ENCODE data around the gene ADGB. TPM values are rescaled to one million over a fixed set of nuclear protein-coding genes. Genes with fewer than 3 reads are reported as not detected.

ADGB gene
- total RNA-seq, 1 experiment from 2014 or later: not detected

DNA sequence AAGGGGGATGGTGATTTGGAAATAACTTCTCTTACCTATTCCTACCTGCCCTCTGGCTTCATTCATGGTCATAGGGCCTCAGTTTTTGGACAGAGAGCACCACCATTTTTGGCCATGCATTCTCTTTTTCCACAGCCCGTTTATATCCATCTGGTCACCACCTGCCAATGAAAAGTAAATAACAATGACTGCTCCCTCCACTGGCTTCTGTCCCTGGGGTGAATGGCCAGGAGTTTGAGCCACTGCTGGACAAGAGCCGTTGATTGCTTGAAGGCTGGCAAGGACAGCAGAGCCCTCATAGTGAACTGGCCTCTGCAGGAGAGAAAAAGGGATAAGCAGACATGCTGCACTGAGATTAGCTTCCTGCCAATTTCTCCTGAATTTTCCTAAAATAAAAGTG lies 261.8 kb downstream of the ADGB start:
- Histone ChIP-seq H3K4me3 (replicated peaks in 1 of 2; ENCODE audit: low read depth in 1 of 2, low read length in 2 of 2) (no peak overlapping the region), H3K36me3 (ENCODE audit: control insufficient read depth in 1 of 2, insufficient read depth in 2 of 2, low read length in 2 of 2) (no peaks in the 10 kb centered on the region), H4K20me1 (ENCODE audit: insufficient read depth) (no peaks in the 10 kb centered on the region), H3K9me3 (ENCODE audit: control insufficient read depth in 1 of 2, insufficient read depth in 1 of 2, low read depth in 1 of 2, low read length in 2 of 2) (no peaks in the 10 kb centered on the region), H3K27me3 (ENCODE audit: insufficient read depth, low read length) (no peaks in the 10 kb centered on the region), H3K4me2 (ENCODE audit: low read length) (no peak overlapping the region), H3K9ac (ENCODE audit: low read length) (no peak overlapping the region), H3K9me2 (ENCODE audit: insufficient read depth) (no peaks in the 10 kb centered on the region), H3K79me2 (ENCODE audit: insufficient read depth, low read length) (no peaks in the 10 kb centered on the region), H2AFZ (ENCODE audit: low read depth, low read length, poor library complexity, severe bottlenecking) (no peak overlapping the region), H3K4me1 (ENCODE audit: control insufficient read depth in 1 of 2, insufficient read depth in 2 of 2, low read length in 2 of 2) (peaks cover 0 to 5% of the 10 kb centered on the region in 2 experiments; a peak in 2 of 4 replicates), H3K27ac (ENCODE audit: low read depth, low read length) (no peak overlapping the region)
- ChIA-PET POLR2A (no interaction called here), RAD21 (ENCODE audit: low non-redundant PET in 1 of 2, low total read pairs in 2 of 2, uncharacterized antibody in 2 of 2, unreplicated experiment in 2 of 2) (no interaction called here), CTCF (no interaction called here)
- no TSS peak for BruUV-seq (replicated peaks)
- ATAC-seq: no peak
- no peak for DNase-seq (ENCODE audit: low read depth, low spot score)
- intact Hi-C loops (cut with micrococcal nuclease): no loop called here
- TF ChIP-seq SIN3A (IDR thresholded peaks at IDR 0.05; ENCODE audit: low read depth) (no peak), CBX3 (IDR thresholded peaks at IDR 0.05; ENCODE audit: low read depth) (no peak), EGR1 (IDR thresholded peaks at IDR 0.05; ENCODE audit: low read depth) (no peak), FOSL1 (IDR thresholded peaks at IDR 0.05; ENCODE audit: low read depth) (no peak), POLR2AphosphoS5 (IDR thresholded peaks at IDR 0.05; ENCODE audit: low read depth, low read length) (no peak), CEBPB (IDR thresholded peaks at IDR 0.05; ENCODE audit: low read depth) (no peak), EZH2 (IDR thresholded peaks at IDR 0.05) (no peak)
- TF ChIP-seq, protein P1, sequence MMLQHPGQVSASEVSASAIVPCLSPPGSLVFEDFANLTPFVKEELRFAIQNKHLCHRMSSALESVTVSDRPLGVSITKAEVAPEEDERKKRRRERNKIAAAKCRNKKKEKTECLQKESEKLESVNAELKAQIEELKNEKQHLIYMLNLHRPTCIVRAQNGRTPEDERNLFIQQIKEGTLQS (IDR thresholded peaks at IDR 0.05): no peak

DNA sequence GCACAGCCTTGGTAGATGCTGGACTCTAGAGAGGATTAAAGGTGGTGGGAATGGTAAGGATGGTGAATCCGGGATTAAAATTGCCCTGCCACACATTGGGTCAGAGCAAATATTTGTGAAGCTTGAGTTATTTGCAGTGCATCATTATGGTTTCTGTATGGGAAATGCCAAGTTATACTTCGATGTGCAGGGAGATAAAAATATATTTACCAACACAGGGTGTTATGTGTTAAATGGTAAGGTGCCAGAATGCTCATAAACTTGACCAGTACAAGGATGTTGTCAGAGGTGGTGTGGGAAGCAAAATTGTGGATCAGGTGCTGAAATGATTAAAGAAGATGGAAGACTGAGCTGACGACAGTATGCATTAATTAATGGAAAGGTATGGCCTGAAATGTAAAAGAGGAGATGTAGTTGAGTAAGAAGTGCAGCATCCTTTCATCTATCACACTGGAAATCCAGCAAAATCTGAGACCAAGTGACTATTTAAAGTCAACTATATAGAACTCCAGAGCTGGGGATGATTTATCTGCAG lies 262.3 kb downstream of the ADGB start:
- intact Hi-C loops (cut with micrococcal nuclease): no loop called here
- Histone ChIP-seq H3K9ac (ENCODE audit: low read length) (no peak overlapping the region), H3K27ac (ENCODE audit: low read depth, low read length) (no peak overlapping the region), H3K9me2 (ENCODE audit: insufficient read depth) (no peaks in the 10 kb centered on the region), H3K27me3 (ENCODE audit: insufficient read depth, low read length) (no peaks in the 10 kb centered on the region), H3K4me3 (replicated peaks in 1 of 2; ENCODE audit: low read depth in 1 of 2, low read length in 2 of 2) (no peak overlapping the region), H3K4me2 (ENCODE audit: low read length) (no peak overlapping the region), H2AFZ (ENCODE audit: low read depth, low read length, poor library complexity, severe bottlenecking) (no peak overlapping the region), H3K4me1 (ENCODE audit: control insufficient read depth in 1 of 2, insufficient read depth in 2 of 2, low read length in 2 of 2) (peaks cover 0 to 5% of the 10 kb centered on the region in 2 experiments; a peak in 2 of 4 replicates), H3K9me3 (ENCODE audit: control insufficient read depth in 1 of 2, insufficient read depth in 1 of 2, low read depth in 1 of 2, low read length in 2 of 2) (no peaks in the 10 kb centered on the region), H4K20me1 (ENCODE audit: insufficient read depth) (no peaks in the 10 kb centered on the region), H3K79me2 (ENCODE audit: insufficient read depth, low read length) (no peaks in the 10 kb centered on the region), H3K36me3 (ENCODE audit: control insufficient read depth in 1 of 2, insufficient read depth in 2 of 2, low read length in 2 of 2) (no peaks in the 10 kb centered on the region)
- no peak for DNase-seq (ENCODE audit: low read depth, low spot score)
- TF ChIP-seq ELF1 (IDR thresholded peaks at IDR 0.05; ENCODE audit: borderline replicate concordance, low read depth) (no peak), ZNF274 (IDR thresholded peaks at IDR 0.05; ENCODE audit: low read depth, low read length) (no peak), FOSL1 (IDR thresholded peaks at IDR 0.05; ENCODE audit: low read depth) (no peak), CBX3 (IDR thresholded peaks at IDR 0.05; ENCODE audit: low read depth) (no peak), EGR1 (IDR thresholded peaks at IDR 0.05; ENCODE audit: low read depth) (no peak), EZH2phosphoT487 (IDR thresholded peaks at IDR 0.05; ENCODE audit: borderline replicate concordance) (no peak), POLR2A (IDR thresholded peaks at IDR 0.05; ENCODE audit: borderline replicate concordance, extremely low read depth, insufficient read depth, insufficient read length) (no peak), CEBPB (IDR thresholded peaks at IDR 0.05; ENCODE audit: low read depth) (no peak), SP1 (IDR thresholded peaks at IDR 0.05; ENCODE audit: low read depth) (no peak), ZFX (IDR thresholded peaks at IDR 0.05) (no peak), SRF (IDR thresholded peaks at IDR 0.05; ENCODE audit: low read depth) (no peak)
- TF ChIP-seq, protein P2, sequence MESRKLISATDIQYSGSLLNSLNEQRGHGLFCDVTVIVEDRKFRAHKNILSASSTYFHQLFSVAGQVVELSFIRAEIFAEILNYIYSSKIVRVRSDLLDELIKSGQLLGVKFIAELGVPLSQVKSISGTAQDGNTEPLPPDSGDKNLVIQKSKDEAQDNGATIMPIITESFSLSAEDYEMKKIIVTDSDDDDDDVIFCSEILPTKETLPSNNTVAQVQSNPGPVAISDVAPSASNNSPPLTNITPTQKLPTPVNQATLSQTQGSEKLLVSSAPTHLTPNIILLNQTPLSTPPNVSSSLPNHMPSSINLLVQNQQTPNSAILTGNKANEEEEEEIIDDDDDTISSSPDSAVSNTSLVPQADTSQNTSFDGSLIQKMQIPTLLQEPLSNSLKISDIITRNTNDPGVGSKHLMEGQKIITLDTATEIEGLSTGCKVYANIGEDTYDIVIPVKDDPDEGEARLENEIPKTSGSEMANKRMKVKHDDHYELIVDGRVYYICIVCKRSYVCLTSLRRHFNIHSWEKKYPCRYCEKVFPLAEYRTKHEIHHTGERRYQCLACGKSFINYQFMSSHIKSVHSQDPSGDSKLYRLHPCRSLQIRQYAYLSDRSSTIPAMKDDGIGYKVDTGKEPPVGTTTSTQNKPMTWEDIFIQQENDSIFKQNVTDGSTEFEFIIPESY (IDR thresholded peaks at IDR 0.05; ENCODE audit: extremely low read depth, insufficient replicate concordance, low read length): no peak
- TF ChIP-seq, protein P1 (IDR thresholded peaks at IDR 0.05): no peak
- TF ChIP-seq, protein P3, sequence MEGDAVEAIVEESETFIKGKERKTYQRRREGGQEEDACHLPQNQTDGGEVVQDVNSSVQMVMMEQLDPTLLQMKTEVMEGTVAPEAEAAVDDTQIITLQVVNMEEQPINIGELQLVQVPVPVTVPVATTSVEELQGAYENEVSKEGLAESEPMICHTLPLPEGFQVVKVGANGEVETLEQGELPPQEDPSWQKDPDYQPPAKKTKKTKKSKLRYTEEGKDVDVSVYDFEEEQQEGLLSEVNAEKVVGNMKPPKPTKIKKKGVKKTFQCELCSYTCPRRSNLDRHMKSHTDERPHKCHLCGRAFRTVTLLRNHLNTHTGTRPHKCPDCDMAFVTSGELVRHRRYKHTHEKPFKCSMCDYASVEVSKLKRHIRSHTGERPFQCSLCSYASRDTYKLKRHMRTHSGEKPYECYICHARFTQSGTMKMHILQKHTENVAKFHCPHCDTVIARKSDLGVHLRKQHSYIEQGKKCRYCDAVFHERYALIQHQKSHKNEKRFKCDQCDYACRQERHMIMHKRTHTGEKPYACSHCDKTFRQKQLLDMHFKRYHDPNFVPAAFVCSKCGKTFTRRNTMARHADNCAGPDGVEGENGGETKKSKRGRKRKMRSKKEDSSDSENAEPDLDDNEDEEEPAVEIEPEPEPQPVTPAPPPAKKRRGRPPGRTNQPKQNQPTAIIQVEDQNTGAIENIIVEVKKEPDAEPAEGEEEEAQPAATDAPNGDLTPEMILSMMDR (IDR thresholded peaks at IDR 0.05 in 2 of 3, conservative IDR thresholded peaks at IDR 0.05 in 1 of 3; ENCODE audit: borderline replicate concordance in 1 of 3, insufficient read depth in 1 of 3, low read depth in 2 of 3, low read length in 2 of 3): no peak
- ChIA-PET RAD21 (ENCODE audit: low non-redundant PET in 1 of 2, low total read pairs in 2 of 2, uncharacterized antibody in 2 of 2, unreplicated experiment in 2 of 2) (no interaction called here), CTCF (no interaction called here), POLR2A (no interaction called here)
- BruUV-seq (replicated peaks): no TSS peak
- ATAC-seq: no peak

Measured in HCT116 (cell line).